Measurements from ENCODE around the gene ITPR1. TPM values are rescaled to one million over a fixed set of nuclear protein-coding genes. Genes with fewer than 3 reads are reported as not detected.
A peak's percentile ranks its signal among the peaks of the same experiment; 100 is the strongest.

The ITPR1 gene
- total and polyA plus RNA-seq, 2 experiments from 2014 or later = 1.4 to 2.5 TPM

GRCh38 chr3:4665197-4665596 lies 172.0 kb downstream of the ITPR1 start:
- in situ Hi-C loops (cut with MboI) = no loop called here
- TF ChIP-seq EZH2 (IDR thresholded peaks at IDR 0.05; ENCODE audit: insufficient read depth, poor library complexity, severe bottlenecking) (no peak), EZH2phosphoT487 (IDR thresholded peaks at IDR 0.05; ENCODE audit: insufficient read depth, low read depth) (no peak)
- Histone ChIP-seq H3K27me3 (replicated peaks; ENCODE audit: insufficient read depth) (no peaks in the 10 kb centered on the region), H3K9me3 (ENCODE audit: low read depth) (no peaks in the 10 kb centered on the region), H3F3A (ENCODE audit: insufficient read depth) (no peaks in the 10 kb centered on the region), H3K4me1 (ENCODE audit: insufficient read depth) (no peaks in the 10 kb centered on the region), H3K9ac (no peak overlapping the region), H3K36me3 (ENCODE audit: low read depth) (no peaks in the 10 kb centered on the region), H3K9me2 (ENCODE audit: insufficient read depth) (no peaks in the 10 kb centered on the region), H3K4me3 (no peak overlapping the region), H2AFZ (no peak overlapping the region), H3K79me2 (ENCODE audit: insufficient read depth) (no peaks in the 10 kb centered on the region), H3K27ac (no peak overlapping the region), H3K4me2 (ENCODE audit: unreplicated experiment) (no peak overlapping the region), H4K20me1 (ENCODE audit: insufficient read depth) (no peaks in the 10 kb centered on the region)
- WGBS, 2 experiments (ENCODE audit: low coverage in 1 of 2, low lambda C conversion rate in 2 of 2, missing lambda C conversion rate in 2 of 2) = 88 to 94% methylated on average over 8 of the region's 8 CpGs
- DNase-seq = no peak

GRCh38 chr3:4666071-4666470 lies 172.9 kb downstream of the ITPR1 start:
- Histone ChIP-seq H3K9me3 (ENCODE audit: low read depth) (no peaks in the 10 kb centered on the region), H3K27me3 (replicated peaks; ENCODE audit: insufficient read depth) (no peaks in the 10 kb centered on the region), H3K79me2 (ENCODE audit: insufficient read depth) (no peaks in the 10 kb centered on the region), H3K27ac (no peak overlapping the region), H3K36me3 (ENCODE audit: low read depth) (no peaks in the 10 kb centered on the region), H4K20me1 (ENCODE audit: insufficient read depth) (no peaks in the 10 kb centered on the region), H3K4me2 (ENCODE audit: unreplicated experiment) (no peak overlapping the region), H3K9me2 (ENCODE audit: insufficient read depth) (no peaks in the 10 kb centered on the region), H3F3A (ENCODE audit: insufficient read depth) (no peaks in the 10 kb centered on the region), H3K4me3 (no peak overlapping the region), H2AFZ (no peak overlapping the region), H3K9ac (no peak overlapping the region), H3K4me1 (ENCODE audit: insufficient read depth) (no peaks in the 10 kb centered on the region)
- WGBS, 2 experiments (ENCODE audit: low coverage in 1 of 2, low lambda C conversion rate in 2 of 2, missing lambda C conversion rate in 2 of 2) = 84 to 88% methylated on average over 2 of the region's 2 CpGs
- TF ChIP-seq EZH2phosphoT487 (IDR thresholded peaks at IDR 0.05; ENCODE audit: insufficient read depth, low read depth) (no peak), EZH2 (IDR thresholded peaks at IDR 0.05; ENCODE audit: insufficient read depth, poor library complexity, severe bottlenecking) (no peak)
- DNase-seq = no peak
- in situ Hi-C loops (cut with MboI) = no loop called here

- no peak overlapping the region for H3K4me2 ChIP-seq (ENCODE audit: unreplicated experiment)
- H3F3A ChIP-seq (ENCODE audit: insufficient read depth) = peaks cover 15% of the 10 kb centered on the region
- no peaks in the 10 kb centered on the region for H3K79me2 ChIP-seq (ENCODE audit: insufficient read depth)
- no peaks in the 10 kb centered on the region for H3K9me2 ChIP-seq (ENCODE audit: insufficient read depth)
- DNase-seq = peak; percentile 14
- H3K9ac ChIP-seq = no peak overlapping the region
- H3K9me3 ChIP-seq (ENCODE audit: low read depth) = no peaks in the 10 kb centered on the region
- no peak overlapping the region for H3K27ac ChIP-seq
- no peaks in the 10 kb centered on the region for H3K27me3 ChIP-seq (replicated peaks; ENCODE audit: insufficient read depth)
- TF ChIP-seq EZH2 (IDR thresholded peaks at IDR 0.05; ENCODE audit: insufficient read depth, poor library complexity, severe bottlenecking) (no peak), EZH2phosphoT487 (IDR thresholded peaks at IDR 0.05; ENCODE audit: insufficient read depth, low read depth) (no peak)
- no peak overlapping the region for H3K4me3 ChIP-seq
- 74 to 78% methylated on average over 5 of the region's 5 CpGs for WGBS, 2 experiments (ENCODE audit: low coverage in 1 of 2, low lambda C conversion rate in 2 of 2, missing lambda C conversion rate in 2 of 2)
- no peaks in the 10 kb centered on the region for H4K20me1 ChIP-seq (ENCODE audit: insufficient read depth)
- in situ Hi-C loops (cut with MboI) = no loop called here
- H2AFZ ChIP-seq = no peak overlapping the region
- H3K36me3 ChIP-seq (ENCODE audit: low read depth) = no peaks in the 10 kb centered on the region
- peaks cover 14% of the 10 kb centered on the region for H3K4me1 ChIP-seq (ENCODE audit: insufficient read depth)
These were observed 177.2 kb downstream of the ITPR1 start for GRCh38 chr3:4670352-4670751.

GRCh38 chr3:4672725-4673275 lies 179.7 kb downstream of the ITPR1 start:
- H3K36me3 ChIP-seq (ENCODE audit: low read depth) = no peaks in the 10 kb centered on the region
- H2AFZ ChIP-seq = no peak overlapping the region
- H3K27me3 ChIP-seq (replicated peaks; ENCODE audit: insufficient read depth) = no peaks in the 10 kb centered on the region
- no peak overlapping the region for H3K9ac ChIP-seq
- no peak for TF ChIP-seq EZH2 (IDR thresholded peaks at IDR 0.05; ENCODE audit: insufficient read depth, poor library complexity, severe bottlenecking)
- TF ChIP-seq EZH2phosphoT487 (IDR thresholded peaks at IDR 0.05; ENCODE audit: insufficient read depth, low read depth) = no peak
- H3K79me2 ChIP-seq (ENCODE audit: insufficient read depth) = no peaks in the 10 kb centered on the region
- no peaks in the 10 kb centered on the region for H4K20me1 ChIP-seq (ENCODE audit: insufficient read depth)
- no peaks in the 10 kb centered on the region for H3K9me2 ChIP-seq (ENCODE audit: insufficient read depth)
- H3K4me3 ChIP-seq = no peak overlapping the region
- no peak for DNase-seq
- H3K9me3 ChIP-seq (ENCODE audit: low read depth) = no peaks in the 10 kb centered on the region
- WGBS, 2 experiments (ENCODE audit: low coverage in 1 of 2, low lambda C conversion rate in 2 of 2, missing lambda C conversion rate in 2 of 2) = 78 to 79% methylated on average over 11 of the region's 11 CpGs
- H3K4me1 ChIP-seq (ENCODE audit: insufficient read depth) = peaks cover 14% of the 10 kb centered on the region
- in situ Hi-C loops (cut with MboI) = no loop called here
- H3K4me2 ChIP-seq (ENCODE audit: unreplicated experiment) = no peak overlapping the region
- H3F3A ChIP-seq (ENCODE audit: insufficient read depth) = peaks cover 15% of the 10 kb centered on the region
- no peak overlapping the region for H3K27ac ChIP-seq
